OCI-M1 (cell line): ENCODE data around the gene BICD1.
"Not testable (repeated sequence)": the region's sequence is repeated elsewhere in the genome, so short reads cannot be mapped to it uniquely, and the experiment has no call there.

Experiments
- DNase-seq: peaks from one replicate; lab custom pipeline; 2025; lab: John Stamatoyannopoulos, UW

The BICD1 gene

GRCh38 chr12:32248441-32249140, 141.9 kb downstream of the BICD1 start:
- no peak for DNase-seq

- no peak for DNase-seq
Observed at GRCh38 chr12:32249777-32250176, 143.1 kb downstream of the BICD1 start.

DNA sequence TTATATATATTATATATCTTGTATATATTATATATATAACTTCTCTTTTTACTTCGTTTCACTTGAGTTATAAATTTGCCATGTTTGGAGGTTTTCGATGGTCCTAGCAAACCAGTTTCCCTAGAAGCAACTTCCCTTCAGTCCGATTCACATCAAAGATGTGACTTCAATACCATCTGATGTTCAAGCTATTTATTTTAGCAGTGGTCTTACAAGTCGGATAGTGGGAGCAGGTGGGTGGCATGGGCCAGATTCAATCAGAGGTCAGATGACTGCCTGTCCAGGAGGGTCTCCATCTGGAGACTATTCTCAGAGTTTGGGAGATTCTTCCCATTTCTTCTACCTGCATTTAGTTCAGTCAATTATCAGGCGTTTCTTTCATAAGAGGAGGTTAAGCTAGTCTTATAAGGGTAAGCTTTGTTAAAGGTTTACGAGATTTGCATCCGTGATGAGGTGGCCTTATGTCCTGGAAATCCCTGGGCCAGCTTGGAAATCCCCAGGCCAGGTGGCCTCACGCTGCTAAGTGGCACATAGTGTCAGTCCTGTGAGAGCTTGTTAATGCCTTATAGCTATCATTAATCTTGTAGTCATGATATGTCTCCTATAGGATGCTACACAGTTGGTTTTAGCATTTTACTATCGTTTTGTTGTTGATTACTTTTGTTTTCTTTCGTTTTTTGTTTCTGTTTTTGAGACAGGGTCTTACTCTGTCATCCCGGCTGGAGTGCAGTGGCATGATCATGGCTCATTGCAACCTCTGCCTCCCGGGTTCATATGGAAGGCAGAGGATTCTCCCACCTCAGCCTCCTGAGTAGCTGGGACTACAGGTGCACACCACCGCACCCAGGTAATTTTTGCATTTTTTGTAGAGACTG, 145.8 kb downstream of the BICD1 start:
- DNase-seq, result no peak

DNA sequence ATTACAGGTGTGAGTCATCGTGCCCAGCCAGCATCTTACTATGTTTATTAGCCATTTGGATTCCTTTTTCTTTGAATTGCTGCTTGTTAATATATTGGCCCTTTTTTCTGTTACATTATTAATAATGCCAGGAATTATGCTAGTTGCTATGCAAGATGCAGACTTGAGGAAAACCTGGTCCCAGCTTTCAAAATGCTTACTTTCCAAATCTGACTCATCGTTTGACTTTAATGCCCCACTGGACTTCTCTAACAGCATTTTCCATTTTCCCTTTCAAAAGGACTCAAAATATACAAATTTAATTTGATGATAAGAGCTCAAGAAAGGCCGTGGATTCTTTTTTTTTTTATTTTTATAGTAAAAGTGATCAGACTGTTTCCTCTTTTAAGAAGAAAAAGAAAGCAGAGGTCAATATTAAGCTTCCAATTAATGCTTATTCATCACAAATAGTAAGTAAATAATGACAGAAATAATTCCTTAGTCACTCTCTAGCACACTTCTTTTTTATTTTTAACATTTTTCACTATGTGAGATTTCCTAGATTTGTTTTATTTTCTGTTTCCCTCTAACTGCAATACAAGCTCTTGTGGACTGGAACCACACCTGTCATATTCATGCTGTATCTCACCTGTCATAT, 146.6 kb downstream of the BICD1 start:
- DNase-seq, result no peak

DNA sequence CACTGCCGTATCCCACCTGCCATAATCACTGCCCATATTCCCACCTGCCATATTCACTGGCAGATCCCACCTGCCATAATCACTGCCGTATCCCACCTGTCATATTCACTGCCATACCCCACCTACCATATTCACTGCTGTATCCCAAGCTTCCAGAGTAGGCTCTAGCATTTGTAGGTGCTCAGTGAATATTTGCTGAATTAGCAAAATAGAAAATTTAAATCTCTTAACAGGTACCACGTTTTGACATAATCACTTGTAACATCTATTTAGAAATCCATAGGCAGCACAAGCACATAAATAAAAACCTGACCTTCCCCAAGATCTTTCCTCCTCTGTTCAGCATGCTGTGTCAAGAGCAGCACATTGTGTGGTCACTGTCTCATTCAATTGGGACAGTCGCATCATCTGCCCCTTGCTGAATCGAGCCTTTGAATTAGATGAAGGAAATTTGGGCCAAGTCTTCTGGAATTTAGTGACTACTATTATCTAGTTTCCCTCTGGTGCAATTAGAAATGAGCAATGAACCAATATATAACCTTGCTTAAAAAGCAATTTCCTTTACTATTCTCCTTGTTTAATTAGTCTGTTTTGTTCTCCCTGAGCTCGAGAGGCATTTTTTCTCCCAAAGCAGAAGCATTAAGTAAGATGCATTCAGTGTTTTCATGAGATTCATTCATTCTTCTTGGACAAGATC, 147.8 kb downstream of the BICD1 start:
- no peak for DNase-seq

GRCh38 chr12:32255588-32255987, 148.9 kb downstream of the BICD1 start:
- DNase-seq, result no peak

DNA sequence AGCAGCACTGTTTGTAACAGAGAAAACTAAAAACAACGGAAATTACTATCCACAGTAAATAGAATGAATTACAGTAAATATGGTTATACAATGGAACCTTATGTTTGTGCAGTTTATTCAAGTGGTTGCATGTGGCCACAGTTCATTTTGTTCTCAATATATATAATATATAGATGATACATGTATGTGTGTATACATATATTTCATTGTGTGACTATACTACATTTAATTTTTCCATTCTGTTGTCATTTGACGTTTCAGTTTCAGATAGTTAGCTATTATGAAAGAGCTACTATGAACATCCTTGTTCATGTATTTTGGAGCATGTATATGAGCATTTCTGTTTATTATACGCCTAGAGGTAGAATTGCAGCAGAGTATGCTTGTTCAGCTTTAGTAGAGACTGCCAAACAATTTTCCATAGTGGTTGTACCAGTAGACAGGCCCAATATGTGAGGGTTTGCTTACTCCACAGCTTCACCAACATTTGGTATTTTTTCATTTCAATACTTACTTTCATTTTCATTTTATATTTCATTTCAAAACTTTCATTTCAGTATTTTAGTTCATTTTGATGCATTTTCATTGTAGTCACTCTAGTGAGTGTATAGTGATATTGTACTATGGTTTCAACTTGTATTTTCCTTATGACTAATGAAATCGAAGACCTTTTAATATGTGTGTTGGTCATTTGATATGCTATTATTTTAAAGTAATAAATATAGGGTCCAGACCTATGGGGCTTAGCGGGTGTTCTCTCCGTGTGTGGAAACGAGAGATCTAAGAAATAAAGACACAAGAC, 151.2 kb downstream of the BICD1 start:
- DNase-seq, result no peak

DNA sequence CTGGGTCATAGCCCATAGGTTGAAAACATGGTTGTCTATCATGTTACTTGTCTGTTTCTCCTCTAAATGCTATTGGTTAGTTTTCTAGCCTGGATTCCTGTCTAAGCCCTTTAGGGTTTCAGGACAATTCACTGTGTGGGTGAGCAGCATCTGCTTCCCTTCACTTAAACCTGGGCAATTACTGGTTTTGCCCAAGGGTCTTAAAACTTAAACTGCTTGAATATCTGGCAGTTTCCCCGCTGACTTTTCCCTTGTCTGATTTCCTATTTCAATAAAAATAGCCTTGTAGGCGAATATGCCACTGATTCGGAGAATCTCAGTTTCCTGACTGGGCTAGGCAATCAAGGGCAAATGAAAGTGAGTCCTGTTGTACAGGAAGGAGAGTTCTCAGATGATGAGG, 154.0 kb downstream of the BICD1 start:
- no peak for DNase-seq

GRCh38 chr12:32261638-32262037, 155.0 kb downstream of the BICD1 start:
- peak; percentile 22 for DNase-seq

- no peak for DNase-seq
Observed at GRCh38 chr12:32264961-32265360, 158.3 kb downstream of the BICD1 start.

DNA sequence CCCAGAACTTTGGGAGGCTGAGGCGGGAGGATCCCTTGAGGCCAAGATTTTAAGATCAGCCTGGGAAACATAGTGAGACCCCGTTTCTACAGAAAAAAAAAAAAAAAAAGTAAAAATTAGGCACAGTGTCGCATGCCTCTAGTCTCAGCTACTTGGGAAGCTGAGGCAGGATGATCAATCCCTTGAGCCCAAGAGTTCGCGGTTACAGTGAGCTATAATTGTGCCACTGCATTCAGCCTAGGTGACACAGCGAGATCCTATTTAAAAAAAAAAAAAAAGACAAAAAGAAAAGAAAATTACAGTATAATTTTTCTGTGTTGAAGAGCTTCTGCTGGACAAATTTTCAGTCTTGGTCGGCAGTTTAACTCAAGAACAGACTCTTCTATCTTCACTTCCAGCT, 158.8 kb downstream of the BICD1 start:
- no peak for DNase-seq

DNA sequence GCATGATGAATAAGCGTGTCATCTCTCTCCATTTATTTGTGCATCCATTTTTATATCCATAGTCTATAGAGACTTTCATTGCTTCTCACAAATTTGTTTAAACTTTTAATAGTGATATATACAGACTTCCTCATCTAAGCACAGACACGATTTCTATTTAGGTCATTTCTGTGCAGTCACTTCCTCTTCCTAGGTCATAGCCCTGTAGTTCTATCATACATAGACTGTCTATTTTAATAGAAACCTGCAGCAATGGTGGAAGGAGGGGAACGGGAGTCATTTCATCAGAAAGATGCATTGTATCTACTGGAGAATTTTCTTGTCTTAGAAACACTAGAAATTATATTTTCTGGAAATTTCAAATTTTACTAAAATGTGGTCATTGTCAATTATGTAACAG, 159.3 kb downstream of the BICD1 start:
- peak; percentile 55 for DNase-seq

- no peak for DNase-seq
Observed at GRCh38 chr12:32266756-32267155, 160.1 kb downstream of the BICD1 start.

- no peak for DNase-seq
Observed at GRCh38 chr12:32270818-32271710, 164.4 kb downstream of the BICD1 start.

DNA sequence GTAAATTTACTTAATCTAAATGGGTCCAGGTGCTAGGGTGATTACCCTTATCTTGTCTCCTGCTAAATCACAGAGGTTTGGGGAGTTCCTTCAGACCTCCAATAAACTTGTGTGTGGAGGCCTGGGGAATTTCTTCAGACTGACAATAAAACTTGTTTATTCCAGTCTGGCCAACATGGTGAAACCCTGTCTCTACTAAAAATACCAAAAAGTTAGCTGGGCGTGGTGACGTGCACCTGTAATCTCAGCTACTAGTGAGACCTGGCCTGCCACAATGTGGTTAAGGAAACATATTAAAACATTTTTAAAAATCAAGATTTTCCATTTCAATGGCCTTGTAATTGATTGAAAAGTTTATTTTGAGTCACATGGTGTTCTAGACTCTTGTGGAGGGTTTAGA, 165.8 kb downstream of the BICD1 start:
- DNase-seq, result no peak

- no peak for DNase-seq
Observed at GRCh38 chr12:32273063-32273522, 166.4 kb downstream of the BICD1 start.

- peak; percentile 16 for DNase-seq
Observed at GRCh38 chr12:32273712-32274111, 167.1 kb downstream of the BICD1 start.

- DNase-seq, result no peak
Observed at GRCh38 chr12:32274665-32275064, 168.0 kb downstream of the BICD1 start.

GRCh38 chr12:32275520-32275919, 168.9 kb downstream of the BICD1 start:
- not testable (repeated sequence) for DNase-seq

DNA sequence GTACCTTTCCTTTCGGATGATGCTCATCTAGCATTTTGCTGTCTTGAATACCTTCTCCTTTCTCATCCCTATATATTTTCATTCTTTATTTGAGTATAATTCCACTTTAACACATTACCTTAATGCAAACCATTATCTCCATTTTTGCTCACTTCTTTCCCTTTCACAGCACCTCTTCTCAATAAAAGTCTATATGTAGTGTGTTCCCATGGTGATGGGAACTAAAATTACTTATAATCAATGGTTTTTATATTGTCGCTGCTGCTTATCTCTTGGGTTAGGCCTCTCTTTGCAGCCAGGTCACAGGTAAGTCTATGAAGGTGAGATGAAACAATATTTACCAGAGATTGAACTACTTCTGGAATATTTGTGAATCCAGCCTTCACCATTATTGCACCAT, 171.1 kb downstream of the BICD1 start:
- no peak for DNase-seq
